Ascending aorta (tissue), 2 donors: ENCODE measurements around the gene HIVEP3. TPM values are rescaled to one million over a fixed set of nuclear protein-coding genes. Genes with fewer than 3 reads are reported as not detected.

ENCODE experiments used
- DNase-seq, 2 donors: peaks; one replicate each; pipeline ENCODE4 v3.0.0-alpha.2; 2019; ENCODE audit warnings: low spot score in 2 of 2
- H3K27ac ChIP-seq, 2 donors: fragments of 200-600 bp; sonication (generic); one replicate each; pipeline ENCODE4 v1.5.1; 2016 to 2017; ENCODE audit warnings: mild to moderate bottlenecking in 1 of 2
- H3K27me3 ChIP-seq: fragments of 200-600 bp; sonication (generic); one replicate; pipeline ENCODE4 v1.5.1; 2017
- H3K36me3 ChIP-seq, 2 donors: fragments of 200-600 bp; sonication (generic); one replicate each; pipeline ENCODE4 v1.5.1; 2016
- H3K4me1 ChIP-seq, 2 donors: fragments of 200-600 bp; sonication (generic); one replicate each; pipeline ENCODE4 v1.5.1; 2016 to 2017; ENCODE audit warnings: mild to moderate bottlenecking in 1 of 2
- H3K4me3 ChIP-seq, 2 donors: fragments of 200-600 bp; sonication (generic); one replicate each; pipeline ENCODE4 v1.5.1; 2016 to 2017; ENCODE audit warnings: mild to moderate bottlenecking in 1 of 2
- H3K9me3 ChIP-seq, 2 donors: fragments of 200-600 bp; sonication (generic); one replicate each; pipeline ENCODE4 v1.5.1; 2016
- CTCF ChIP-seq, 3 experiments: fragments of 200-600 bp in 2 of 3; fragments of 450-650 bp in 1 of 3; sonication (generic) in 2 of 3; IDR thresholded peaks; one replicate each; pipeline ENCODE4 v1.5.1; 2016 to 2019; ENCODE audit warnings: antibody characterized with exemption in 3 of 3, mild to moderate bottlenecking in 1 of 3, moderate library complexity in 1 of 3
- intact Hi-C: fragments of 100-400 bp; cut with DNase I; formaldehyde crosslinking; loops from one replicate; pipeline ENCODE4 v1.15.1; 2023
- total RNA-seq: library from RNA; depleted of rRNA; stranded (reverse); fragments of >200 nt; gene quantifications from one replicate; pipeline ENCODE4 v1.1.0, GENCODE V29; 2016

Gene HIVEP3
- total RNA-seq, 1 donor from 2014 or later, result 0.32 TPM

- Histone ChIP-seq H3K27ac (no peak overlapping the region), H3K4me3 (no peak overlapping the region), H3K4me1 (peaks cover 2 to 10% of the 10 kb centered on the region in 2 donors), H3K9me3 (no peaks in the 10 kb centered on the region), H3K36me3 (no peaks in the 10 kb centered on the region), H3K27me3 (no peaks in the 10 kb centered on the region)
- intact Hi-C loops, result no loop called here
- TF ChIP-seq CTCF (IDR thresholded peaks at IDR 0.05), result no peak
- no peak for DNase-seq
Measured at GRCh38 chr1:41892301-41892781, 26.4 kb downstream of the HIVEP3 start.

GRCh38 chr1:41891199-41891896, 27.4 kb downstream of the HIVEP3 start:
- Histone ChIP-seq H3K36me3 (no peaks in the 10 kb centered on the region), H3K4me3 (peak overlapping the region in 1 of 2 donors; percentile 48), H3K9me3 (no peaks in the 10 kb centered on the region), H3K4me1 (peaks cover 2 to 10% of the 10 kb centered on the region in 2 donors), H3K27me3 (no peaks in the 10 kb centered on the region), H3K27ac (peak overlapping the region; percentile 23 to 31)
- TF ChIP-seq CTCF (IDR thresholded peaks at IDR 0.05), result no peak
- intact Hi-C loops, result no loop called here
- no peak for DNase-seq

- intact Hi-C loops, result no loop called here
- H3K4me3 ChIP-seq, result no peak overlapping the region
- no peaks in the 10 kb centered on the region for H3K27me3 ChIP-seq
- peak overlapping the region; percentile 23 to 31 for H3K27ac ChIP-seq
- peaks cover 2 to 10% of the 10 kb centered on the region in 2 donors for H3K4me1 ChIP-seq
- DNase-seq, result no peak
- no peaks in the 10 kb centered on the region for H3K9me3 ChIP-seq
- no peaks in the 10 kb centered on the region for H3K36me3 ChIP-seq
- TF ChIP-seq CTCF (IDR thresholded peaks at IDR 0.05), result no peak
Measured at GRCh38 chr1:41890825-41891198, 27.9 kb downstream of the HIVEP3 start.

- DNase-seq, result no peak
- intact Hi-C loops, result no loop called here
- Histone ChIP-seq H3K27ac (peak overlapping the region in 1 of 2 donors; percentile 23), H3K4me3 (no peak overlapping the region), H3K4me1 (peaks cover 2 to 8% of the 10 kb centered on the region in 2 donors), H3K27me3 (no peaks in the 10 kb centered on the region), H3K9me3 (no peaks in the 10 kb centered on the region), H3K36me3 (no peaks in the 10 kb centered on the region)
- no peak for TF ChIP-seq CTCF (IDR thresholded peaks at IDR 0.05)
Measured at GRCh38 chr1:41889506-41890414, 29.0 kb downstream of the HIVEP3 start.

GRCh38 chr1:41888756-41889155, 30.0 kb downstream of the HIVEP3 start:
- DNase-seq, result no peak
- Histone ChIP-seq H3K36me3 (no peaks in the 10 kb centered on the region), H3K9me3 (no peaks in the 10 kb centered on the region), H3K4me1 (peaks cover 2 to 8% of the 10 kb centered on the region in 2 donors), H3K27me3 (no peaks in the 10 kb centered on the region), H3K4me3 (no peak overlapping the region), H3K27ac (no peak overlapping the region)
- no peak for TF ChIP-seq CTCF (IDR thresholded peaks at IDR 0.05)
- intact Hi-C loops, result no loop called here
